Activated naive CD8-positive, alpha-beta T cell treated with anti-CD3 and anti-CD28 coated beads, Interleukin-2, amount 50 U/mL, for 16 hours (primary cell): ENCODE data around the gene PLPP6.
A peak's percentile ranks its signal among the peaks of the same experiment; 100 is the strongest.

Experiments used
- DNase-seq: peaks from one replicate; pipeline ENCODE4 v3.0.0-alpha.2; 2020; ENCODE audit warnings: low read depth, low spot score

PLPP6 gene

GRCh38 chr9:4662989-4663792, 1.1 kb downstream of the PLPP6 start:
- no peak for DNase-seq

- DNase-seq, result no peak
Observed at GRCh38 chr9:4663956-4664355, 1.9 kb downstream of the PLPP6 start.

- no peak for DNase-seq
Observed at GRCh38 chr9:4665357-4665756, 3.3 kb downstream of the PLPP6 start.

GRCh38 chr9:4666042-4666699, 4.1 kb downstream of the PLPP6 start, which contains the start of gene SPATA6L:
Gene SPATA6L (minus strand): TSS chr9:4666480. CDS start chr9:4666250, 230 bp downstream.
- no peak for DNase-seq

GRCh38 chr9:4667681-4668080, 5.6 kb downstream of the PLPP6 start:
- no peak for DNase-seq

GRCh38 chr9:4668604-4669003, 6.5 kb downstream of the PLPP6 start:
- DNase-seq, result no peak

GRCh38 chr9:4669890-4670289, 7.8 kb downstream of the PLPP6 start:
- no peak for DNase-seq

- no peak for DNase-seq
Observed at GRCh38 chr9:4670591-4670990, 8.5 kb downstream of the PLPP6 start.

GRCh38 chr9:4671737-4672136, 9.6 kb downstream of the PLPP6 start:
- DNase-seq, result no peak

- DNase-seq, result no peak
Observed at GRCh38 chr9:4674783-4675182, 12.7 kb downstream of the PLPP6 start.

GRCh38 chr9:4677392-4677791, 15.3 kb downstream of the PLPP6 start:
- no peak for DNase-seq

- DNase-seq, result no peak
Observed at GRCh38 chr9:4678679-4679267, 16.7 kb downstream of the PLPP6 start.

- peak; percentile 99 for DNase-seq
Observed at GRCh38 chr9:4679268-4680172, 17.4 kb downstream of the PLPP6 start, which contains the start of gene CDC37L1. Gene CDC37L1 (plus strand): TSS chr9:4679569. CDS start chr9:4679768, 199 bp downstream.

- DNase-seq, result no peak
Observed at GRCh38 chr9:4680173-4680525, 18.1 kb downstream of the PLPP6 start.

- DNase-seq, result no peak
Observed at GRCh38 chr9:4680750-4681149, 18.7 kb downstream of the PLPP6 start.

GRCh38 chr9:4684820-4685219, 22.7 kb downstream of the PLPP6 start:
- no peak for DNase-seq

GRCh38 chr9:4686112-4686511, 24.0 kb downstream of the PLPP6 start:
- no peak for DNase-seq

- DNase-seq, result no peak
Observed at GRCh38 chr9:4686584-4686983, 24.5 kb downstream of the PLPP6 start.

- DNase-seq, result no peak
Observed at GRCh38 chr9:4689021-4689420, 26.9 kb downstream of the PLPP6 start.

- DNase-seq, result no peak
Observed at GRCh38 chr9:4689687-4690104, 27.6 kb downstream of the PLPP6 start.

GRCh38 chr9:4690144-4690543, 28.1 kb downstream of the PLPP6 start:
- DNase-seq, result no peak

GRCh38 chr9:4691795-4692194, 29.7 kb downstream of the PLPP6 start:
- no peak for DNase-seq
